Smooth muscle cell (in vitro differentiated cells): Measurements from ENCODE around the gene DISP2. TPM values are rescaled to one million over a fixed set of nuclear protein-coding genes. Genes with fewer than 3 reads are reported as not detected.

Source experiments
- DNase-seq: peaks from one replicate; lab custom pipeline; 2025; ENCODE audit not compliant: unreplicated experiment; lab: John Stamatoyannopoulos, UW
- H2AFZ ChIP-seq: fragments of 200-600 bp; sonication (generic); 2 replicates; pipeline ENCODE4 v1.6.0; 2016; ENCODE audit warnings: antibody characterized with exemption, low read depth, mild to moderate bottlenecking
- H3F3A ChIP-seq: fragments of 200-600 bp; sonication (generic); 2 replicates; pipeline ENCODE4 v1.6.0; 2017; ENCODE audit warnings: antibody characterized with exemption, low read depth
- H3K27ac ChIP-seq: fragments of 200-600 bp; sonication (generic); 2 replicates; pipeline ENCODE4 v1.5.1; 2016; ENCODE audit warnings: low read depth, mild to moderate bottlenecking
- H3K27me3 ChIP-seq: fragments of 200-600 bp; sonication (generic); 2 replicates; pipeline ENCODE4 v1.6.1; 2016; ENCODE audit warnings: low read depth, mild to moderate bottlenecking
- H3K36me3 ChIP-seq: fragments of 200-600 bp; sonication (generic); 2 replicates; pipeline ENCODE4 v1.5.1; 2016; ENCODE audit warnings: low read depth
- H3K4me1 ChIP-seq: fragments of 200-600 bp; sonication (generic); 2 replicates; pipeline ENCODE4 v1.5.1; 2016; ENCODE audit warnings: low read depth
- H3K4me2 ChIP-seq: fragments of 200-600 bp; sonication (generic); 2 replicates; pipeline ENCODE4 v1.6.0; 2016; ENCODE audit warnings: mild to moderate bottlenecking
- H3K4me3 ChIP-seq: fragments of 200-600 bp; sonication (generic); 2 replicates; pipeline ENCODE4 v1.5.1; 2016; ENCODE audit warnings: mild to moderate bottlenecking
- H3K79me2 ChIP-seq: fragments of 200-600 bp; sonication (generic); 2 replicates; pipeline ENCODE4 v1.6.0; 2016; ENCODE audit warnings: low read depth, mild to moderate bottlenecking
- H3K9ac ChIP-seq: fragments of 200-600 bp; sonication (generic); 2 replicates; pipeline ENCODE4 v1.6.0; 2016; ENCODE audit warnings: low read depth
- H3K9me3 ChIP-seq: fragments of 200-600 bp; sonication (generic); replicated peaks from 2 replicates; pipeline ENCODE4 v1.5.1; 2016; ENCODE audit warnings: low read depth
- H4K20me1 ChIP-seq: fragments of 200-600 bp; sonication (generic); 2 replicates; pipeline ENCODE4 v1.6.0; 2016; ENCODE audit warnings: low read depth
- WGBS: methylation state at CpG from one replicate; pipeline ENCODE4 v1.1.7; 2016; ENCODE audit warnings: low lambda C conversion rate; 5-methylcytosine and 5-hydroxymethylcytosine counted together
- polyA plus RNA-seq: library from polyadenylated mRNA; unstranded; fragments of >200 nt; fragmentation: Nextera tagmentation; extraction: Ambion mirVana; gene quantifications from 2 replicates; pipeline ENCODE4 v1.2.1, GENCODE V29; 2016
- total RNA-seq: library from RNA; depleted of rRNA; stranded (reverse); fragments of >200 nt; gene quantifications from 2 replicates; pipeline ENCODE4 v1.2.3, GENCODE V29; 2014
- TF ChIP-seq, protein P1 (sequence below): fragments of 200-600 bp; sonication (generic); IDR thresholded peaks from 2 replicates; pipeline ENCODE4 v1.5.1; 2017; ENCODE audit warnings: borderline replicate concordance, mild to moderate bottlenecking, antibody characterized with exemption; ENCODE audit not compliant: insufficient read depth, poor library complexity, severe bottlenecking

Gene DISP2
- total and polyA plus RNA-seq, 2 experiments from 2014 or later: 0.46 to 0.58 TPM

DNA sequence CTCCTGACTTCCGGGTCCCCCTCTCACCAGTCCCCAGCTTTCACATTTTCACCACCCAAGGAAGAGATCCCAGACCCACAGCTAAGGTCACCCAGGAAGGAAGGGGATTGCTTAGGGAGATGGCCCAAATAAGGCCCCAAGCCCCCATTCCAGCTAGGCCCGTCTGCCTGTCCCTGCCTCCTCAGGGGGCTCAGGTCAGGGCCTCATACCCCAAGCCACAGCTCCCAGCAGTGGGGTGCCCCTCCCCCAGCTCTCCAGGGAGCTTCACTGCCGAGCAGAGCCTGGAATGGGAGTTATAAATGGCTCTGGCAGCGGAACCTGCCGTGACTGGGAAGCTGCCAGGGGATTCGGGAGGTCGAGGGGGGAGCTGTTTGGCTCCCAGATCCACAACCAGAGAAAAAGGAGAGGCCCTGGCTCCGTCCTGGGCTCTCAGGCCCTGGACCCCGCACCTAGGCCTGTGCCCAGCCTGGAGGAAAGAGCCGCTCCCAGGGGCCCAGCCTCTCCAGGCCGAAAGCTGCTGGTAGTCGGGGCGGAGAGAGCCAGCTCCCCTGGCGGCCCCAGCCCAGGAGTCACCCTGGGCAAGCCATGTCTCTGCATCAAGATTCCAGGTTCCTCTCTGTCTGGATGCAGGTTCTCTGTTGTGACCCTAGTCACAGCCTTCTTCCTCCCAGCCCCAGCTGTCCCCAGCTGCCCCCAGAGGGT is 17.8 kb upstream of the DISP2 start:
- Histone ChIP-seq H4K20me1 (no peaks in the 10 kb centered on the region), H2AFZ (peak overlapping the region; percentile 12), H3K9me3 (no peaks in the 10 kb centered on the region), H3K4me1 (peaks cover 32% of the 10 kb centered on the region), H3K79me2 (no peaks in the 10 kb centered on the region), H3K4me2 (peak overlapping the region; percentile 80), H3F3A (peaks cover 31% of the 10 kb centered on the region), H3K9ac (peak overlapping the region; percentile 83), H3K36me3 (no peaks in the 10 kb centered on the region), H3K27me3 (no peaks in the 10 kb centered on the region), H3K4me3 (peak overlapping the region; percentile 15), H3K27ac (peak overlapping the region; percentile 98)
- peak; percentile 57 for DNase-seq
- TF ChIP-seq, protein P1, sequence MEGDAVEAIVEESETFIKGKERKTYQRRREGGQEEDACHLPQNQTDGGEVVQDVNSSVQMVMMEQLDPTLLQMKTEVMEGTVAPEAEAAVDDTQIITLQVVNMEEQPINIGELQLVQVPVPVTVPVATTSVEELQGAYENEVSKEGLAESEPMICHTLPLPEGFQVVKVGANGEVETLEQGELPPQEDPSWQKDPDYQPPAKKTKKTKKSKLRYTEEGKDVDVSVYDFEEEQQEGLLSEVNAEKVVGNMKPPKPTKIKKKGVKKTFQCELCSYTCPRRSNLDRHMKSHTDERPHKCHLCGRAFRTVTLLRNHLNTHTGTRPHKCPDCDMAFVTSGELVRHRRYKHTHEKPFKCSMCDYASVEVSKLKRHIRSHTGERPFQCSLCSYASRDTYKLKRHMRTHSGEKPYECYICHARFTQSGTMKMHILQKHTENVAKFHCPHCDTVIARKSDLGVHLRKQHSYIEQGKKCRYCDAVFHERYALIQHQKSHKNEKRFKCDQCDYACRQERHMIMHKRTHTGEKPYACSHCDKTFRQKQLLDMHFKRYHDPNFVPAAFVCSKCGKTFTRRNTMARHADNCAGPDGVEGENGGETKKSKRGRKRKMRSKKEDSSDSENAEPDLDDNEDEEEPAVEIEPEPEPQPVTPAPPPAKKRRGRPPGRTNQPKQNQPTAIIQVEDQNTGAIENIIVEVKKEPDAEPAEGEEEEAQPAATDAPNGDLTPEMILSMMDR: no peak
- 57% methylated on average over 14 of the region's 14 CpGs for whole genome bisulfite sequencing

DNA sequence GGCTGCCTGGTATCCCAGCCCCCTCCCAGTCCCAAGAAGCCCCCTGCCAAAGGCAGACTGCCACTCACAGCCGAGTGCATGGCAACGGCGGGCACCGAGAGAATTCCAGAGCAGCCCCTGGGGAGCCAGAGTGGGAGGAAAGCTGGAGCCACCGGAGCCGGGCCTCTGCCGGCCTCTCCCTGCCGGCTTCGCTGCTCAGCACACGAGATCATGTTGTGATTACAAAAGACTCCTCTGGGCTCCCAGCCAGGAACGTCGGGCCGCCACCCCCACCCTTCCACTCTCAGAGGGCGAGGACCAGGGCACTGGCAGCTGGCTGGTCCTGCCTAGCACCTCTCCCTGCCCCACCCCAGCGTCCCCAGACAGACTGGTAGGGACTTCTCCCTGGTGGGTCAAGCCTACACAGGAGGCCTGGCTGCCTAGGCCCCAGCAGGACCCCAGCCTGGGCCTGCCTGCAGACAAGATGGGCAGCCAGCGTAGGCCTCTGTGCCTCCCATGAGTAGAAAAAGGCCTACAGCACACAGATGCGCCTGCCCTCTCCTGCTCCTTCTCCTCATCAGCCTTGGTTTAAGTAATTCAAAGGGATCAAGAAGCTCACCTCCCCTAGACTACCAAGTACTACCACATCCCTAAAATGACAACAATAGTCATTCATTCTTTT is 17.1 kb upstream of the DISP2 start, which contains the start of gene CCDC9B:
CCDC9B (minus strand) TSS at position 200 of the 661 bp plus-strand sequence; CDS start at position 80, 120 bp downstream.
- Histone ChIP-seq H3K4me2 (peak within 1 kb of the TSS; percentile 80), H3K4me3 (peak within 1 kb of the TSS; percentile 15), H3K27ac (peak within 1 kb of the TSS; percentile 98), H3K36me3 (no peaks in the 10 kb centered on the region), H3K27me3 (no peaks in the 10 kb centered on the region), H3K9ac (peak within 1 kb of the TSS; percentile 83), H3K4me1 (peaks cover 32% of the 10 kb centered on the region), H3K79me2 (no peaks in the 10 kb centered on the region), H3K9me3 (no peaks in the 10 kb centered on the region), H2AFZ (peak within 1 kb of the TSS; percentile 12), H4K20me1 (no peaks in the 10 kb centered on the region), H3F3A (peaks cover 26% of the 10 kb centered on the region)
- 19% methylated on average over 17 of the region's 17 CpGs for WGBS
- DNase-seq: peak; percentile 69
- TF ChIP-seq, protein P1: no peak

DNA sequence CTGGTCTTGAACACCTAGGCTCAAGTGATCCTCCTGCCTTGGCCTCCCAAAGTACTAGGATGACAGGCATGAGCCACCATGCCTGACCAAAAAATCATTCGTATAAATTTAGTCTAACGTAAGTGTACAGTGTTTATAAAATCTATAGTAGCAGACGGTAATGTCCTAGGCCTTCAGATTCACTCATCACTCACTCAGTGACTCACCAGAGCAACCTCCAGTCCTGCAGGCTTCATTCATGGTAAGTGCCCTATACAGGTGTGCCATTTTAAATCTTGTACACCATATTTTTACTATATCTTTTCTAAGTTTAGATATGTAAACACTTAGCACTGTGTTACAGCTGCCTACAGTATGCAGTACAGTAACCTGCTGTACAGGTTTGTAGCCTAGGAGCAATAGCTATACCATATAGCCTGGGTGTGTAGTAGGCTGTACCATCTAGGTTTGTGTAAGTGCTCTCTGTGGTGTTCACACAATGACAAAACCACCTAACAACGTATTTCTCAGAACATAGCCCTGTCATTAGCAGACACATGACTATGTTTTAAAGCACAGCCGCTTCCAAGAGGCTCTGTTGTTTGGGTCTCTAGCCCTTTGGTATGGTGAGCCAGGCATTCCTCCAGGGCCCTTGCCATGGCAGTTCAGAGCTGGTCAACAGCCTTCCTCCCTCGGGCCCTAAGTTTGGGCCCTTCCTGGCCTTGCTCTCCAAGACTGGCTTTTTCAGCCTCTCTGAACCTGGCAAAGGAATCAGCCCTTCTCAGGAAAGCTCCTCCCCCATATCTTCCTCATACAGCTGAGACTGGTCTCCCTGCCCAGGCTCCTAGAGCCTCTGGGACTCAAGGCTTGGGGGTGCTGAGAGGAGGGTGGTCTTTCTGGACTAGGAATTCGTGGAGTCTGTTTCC is 15.4 kb upstream of the DISP2 start:
- Histone ChIP-seq H3K9ac (peak overlapping the region; percentile 76), H3K4me3 (no peak overlapping the region), H3K4me2 (peak overlapping the region; percentile 63), H4K20me1 (no peaks in the 10 kb centered on the region), H3K27ac (peak overlapping the region; percentile 98), H3K9me3 (no peaks in the 10 kb centered on the region), H3K79me2 (no peaks in the 10 kb centered on the region), H3K27me3 (no peaks in the 10 kb centered on the region), H3K4me1 (peaks cover 32% of the 10 kb centered on the region), H3K36me3 (no peaks in the 10 kb centered on the region), H2AFZ (peak overlapping the region; percentile 57), H3F3A (peaks cover 26% of the 10 kb centered on the region)
- DNase-seq: no peak
- TF ChIP-seq, protein P1: no peak
- WGBS: 62% methylated on average over 7 of the region's 7 CpGs
